ENCODE measurements around the gene ACP4.

The ACP4 gene

GRCh38 chr19:50796634-50797428 lies 6.6 kb downstream of the ACP4 start:
- Histone ChIP-seq H3K4me1 (ENCODE audit: control insufficient read depth in 1 of 2, insufficient read depth in 2 of 2, low read length in 2 of 2) (no peaks in the 10 kb centered on the region), H3K4me3 (ENCODE audit: low read depth in 1 of 2, low read length in 2 of 2) (no peak overlapping the region), H3K9ac (ENCODE audit: low read depth in 1 of 2, low read length in 2 of 2) (no peak overlapping the region), H3K27me3 (ENCODE audit: control insufficient read depth in 1 of 2, insufficient read depth in 2 of 2, low read length in 2 of 2) (peaks cover 0 to 6% of the 10 kb centered on the region in 2 donors), H3K36me3 (ENCODE audit: control insufficient read depth in 1 of 2, insufficient read depth in 2 of 2, low read length in 2 of 2) (peaks cover 17 to 36% of the 10 kb centered on the region in 2 donors), H3K9me3 (ENCODE audit: control insufficient read depth in 1 of 2, low read length in 2 of 2) (no peaks in the 10 kb centered on the region), H3K27ac (ENCODE audit: low read depth, low read length) (no peak overlapping the region)

- Histone ChIP-seq H3K36me3 (ENCODE audit: control insufficient read depth in 1 of 2, insufficient read depth in 2 of 2, low read length in 2 of 2) (peaks cover 17 to 40% of the 10 kb centered on the region in 2 donors), H3K27me3 (ENCODE audit: control insufficient read depth in 1 of 2, insufficient read depth in 2 of 2, low read length in 2 of 2) (peaks cover 0 to 1% of the 10 kb centered on the region in 2 donors), H3K9me3 (ENCODE audit: control insufficient read depth in 1 of 2, low read length in 2 of 2) (no peaks in the 10 kb centered on the region), H3K9ac (ENCODE audit: low read depth in 1 of 2, low read length in 2 of 2) (no peak overlapping the region), H3K27ac (ENCODE audit: low read depth, low read length) (no peak overlapping the region), H3K4me3 (ENCODE audit: low read depth in 1 of 2, low read length in 2 of 2) (no peak overlapping the region), H3K4me1 (ENCODE audit: control insufficient read depth in 1 of 2, insufficient read depth in 2 of 2, low read length in 2 of 2) (peaks cover 0 to 4% of the 10 kb centered on the region in 2 donors)
Observed at GRCh38 chr19:50797429-50797780, 7.2 kb downstream of the ACP4 start.

- H3K27me3 ChIP-seq (ENCODE audit: control insufficient read depth in 1 of 2, insufficient read depth in 2 of 2, low read length in 2 of 2): no peaks in the 10 kb centered on the region
- H3K4me1 ChIP-seq (ENCODE audit: control insufficient read depth in 1 of 2, insufficient read depth in 2 of 2, low read length in 2 of 2): peaks cover 5 to 8% of the 10 kb centered on the region in 2 donors
- no peak overlapping the region for H3K27ac ChIP-seq (ENCODE audit: low read depth, low read length)
- H3K4me3 ChIP-seq (ENCODE audit: low read depth in 1 of 2, low read length in 2 of 2): no peak overlapping the region
- peaks cover 17 to 40% of the 10 kb centered on the region in 2 donors for H3K36me3 ChIP-seq (ENCODE audit: control insufficient read depth in 1 of 2, insufficient read depth in 2 of 2, low read length in 2 of 2)
- H3K9me3 ChIP-seq (ENCODE audit: control insufficient read depth in 1 of 2, low read length in 2 of 2): no peaks in the 10 kb centered on the region
- H3K9ac ChIP-seq (ENCODE audit: low read depth in 1 of 2, low read length in 2 of 2): no peak overlapping the region
Observed at GRCh38 chr19:50797781-50798658, 7.8 kb downstream of the ACP4 start.

GRCh38 chr19:50798659-50799546 lies 8.7 kb downstream of the ACP4 start:
- Histone ChIP-seq H3K27me3 (ENCODE audit: control insufficient read depth in 1 of 2, insufficient read depth in 2 of 2, low read length in 2 of 2) (no peaks in the 10 kb centered on the region), H3K9me3 (ENCODE audit: control insufficient read depth in 1 of 2, low read length in 2 of 2) (no peaks in the 10 kb centered on the region), H3K4me1 (ENCODE audit: control insufficient read depth in 1 of 2, insufficient read depth in 2 of 2, low read length in 2 of 2) (peaks cover 12 to 16% of the 10 kb centered on the region in 2 donors), H3K36me3 (ENCODE audit: control insufficient read depth in 1 of 2, insufficient read depth in 2 of 2, low read length in 2 of 2) (peaks cover 17 to 40% of the 10 kb centered on the region in 2 donors), H3K27ac (ENCODE audit: low read depth, low read length) (no peak overlapping the region), H3K9ac (ENCODE audit: low read depth in 1 of 2, low read length in 2 of 2) (no peak overlapping the region), H3K4me3 (ENCODE audit: low read depth in 1 of 2, low read length in 2 of 2) (no peak overlapping the region)

- Histone ChIP-seq H3K27ac (ENCODE audit: low read depth, low read length) (no peak overlapping the region), H3K4me3 (ENCODE audit: low read depth in 1 of 2, low read length in 2 of 2) (no peak overlapping the region), H3K9ac (ENCODE audit: low read depth in 1 of 2, low read length in 2 of 2) (no peak overlapping the region), H3K9me3 (ENCODE audit: control insufficient read depth in 1 of 2, low read length in 2 of 2) (no peaks in the 10 kb centered on the region), H3K36me3 (ENCODE audit: control insufficient read depth in 1 of 2, insufficient read depth in 2 of 2, low read length in 2 of 2) (peaks cover 17 to 40% of the 10 kb centered on the region in 2 donors), H3K27me3 (ENCODE audit: control insufficient read depth in 1 of 2, insufficient read depth in 2 of 2, low read length in 2 of 2) (no peaks in the 10 kb centered on the region), H3K4me1 (ENCODE audit: control insufficient read depth in 1 of 2, insufficient read depth in 2 of 2, low read length in 2 of 2) (peaks cover 12 to 16% of the 10 kb centered on the region in 2 donors)
Observed at GRCh38 chr19:50799547-50799851, 9.3 kb downstream of the ACP4 start.

GRCh38 chr19:50801107-50801506 lies 10.9 kb downstream of the ACP4 start:
- H3K27me3 ChIP-seq (ENCODE audit: control insufficient read depth in 1 of 2, insufficient read depth in 2 of 2, low read length in 2 of 2): no peaks in the 10 kb centered on the region
- H3K36me3 ChIP-seq (ENCODE audit: control insufficient read depth in 1 of 2, insufficient read depth in 2 of 2, low read length in 2 of 2): peaks cover 17 to 40% of the 10 kb centered on the region in 2 donors
- no peak overlapping the region for H3K27ac ChIP-seq (ENCODE audit: low read depth, low read length)
- H3K9me3 ChIP-seq (ENCODE audit: control insufficient read depth in 1 of 2, low read length in 2 of 2): no peaks in the 10 kb centered on the region
- H3K4me1 ChIP-seq (ENCODE audit: control insufficient read depth in 1 of 2, insufficient read depth in 2 of 2, low read length in 2 of 2): peaks cover 12 to 16% of the 10 kb centered on the region in 2 donors
- no peak overlapping the region for H3K4me3 ChIP-seq (ENCODE audit: low read depth in 1 of 2, low read length in 2 of 2)
- no peak overlapping the region for H3K9ac ChIP-seq (ENCODE audit: low read depth in 1 of 2, low read length in 2 of 2)

GRCh38 chr19:50803633-50804419 lies 13.6 kb downstream of the ACP4 start:
- Histone ChIP-seq H3K27ac (ENCODE audit: low read depth, low read length) (peak overlapping the region; percentile 84), H3K36me3 (ENCODE audit: control insufficient read depth in 1 of 2, insufficient read depth in 2 of 2, low read length in 2 of 2) (peaks cover 6 to 19% of the 10 kb centered on the region in 2 donors), H3K9ac (ENCODE audit: low read depth in 1 of 2, low read length in 2 of 2) (peak overlapping the region; percentile 84 to 96), H3K4me1 (ENCODE audit: control insufficient read depth in 1 of 2, insufficient read depth in 2 of 2, low read length in 2 of 2) (peaks cover 12 to 16% of the 10 kb centered on the region in 2 donors), H3K27me3 (ENCODE audit: control insufficient read depth in 1 of 2, insufficient read depth in 2 of 2, low read length in 2 of 2) (no peaks in the 10 kb centered on the region), H3K4me3 (ENCODE audit: low read depth in 1 of 2, low read length in 2 of 2) (peak overlapping the region; percentile 94 to 97), H3K9me3 (ENCODE audit: control insufficient read depth in 1 of 2, low read length in 2 of 2) (no peaks in the 10 kb centered on the region)

GRCh38 chr19:50804420-50805272 lies 14.4 kb downstream of the ACP4 start:
- Histone ChIP-seq H3K4me1 (ENCODE audit: control insufficient read depth in 1 of 2, insufficient read depth in 2 of 2, low read length in 2 of 2) (peaks cover 12 to 16% of the 10 kb centered on the region in 2 donors), H3K9me3 (ENCODE audit: control insufficient read depth in 1 of 2, low read length in 2 of 2) (no peaks in the 10 kb centered on the region), H3K27me3 (ENCODE audit: control insufficient read depth in 1 of 2, insufficient read depth in 2 of 2, low read length in 2 of 2) (no peaks in the 10 kb centered on the region), H3K36me3 (ENCODE audit: control insufficient read depth in 1 of 2, insufficient read depth in 2 of 2, low read length in 2 of 2) (peaks cover 6 to 12% of the 10 kb centered on the region in 2 donors), H3K4me3 (ENCODE audit: low read depth in 1 of 2, low read length in 2 of 2) (peak overlapping the region; percentile 94 to 97), H3K9ac (ENCODE audit: low read depth in 1 of 2, low read length in 2 of 2) (peak overlapping the region; percentile 84 to 96), H3K27ac (ENCODE audit: low read depth, low read length) (peak overlapping the region; percentile 84)
